GM19240 (cell line): ENCODE results near the gene SSR4.
"Not testable (repeated sequence)": the region's sequence is repeated elsewhere in the genome, so short reads cannot be mapped to it uniquely, and the experiment has no call there.

Source experiments
- DNase-seq: peaks from one replicate; pipeline ENCODE4 v3.0.0; 2011; ENCODE audit warnings: low spot score; ENCODE audit not compliant: insufficient read length

SSR4 gene

GRCh38 chrX:153803211-153804099 lies 9.0 kb downstream of the SSR4 start:
- DNase-seq = no peak

GRCh38 chrX:153804100-153804595 lies 9.7 kb downstream of the SSR4 start:
- DNase-seq = no peak

GRCh38 chrX:153804621-153805020 lies 10.2 kb downstream of the SSR4 start:
- DNase-seq = no peak

- no peak for DNase-seq
These were observed 11.0 kb downstream of the SSR4 start for GRCh38 chrX:153805436-153805835.

- DNase-seq = no peak
These were observed 12.6 kb downstream of the SSR4 start for GRCh38 chrX:153806999-153807575.

- DNase-seq = no peak
These were observed 13.5 kb downstream of the SSR4 start for GRCh38 chrX:153807976-153808375.

GRCh38 chrX:153812220-153812619 lies 17.8 kb downstream of the SSR4 start:
- no peak for DNase-seq

- no peak for DNase-seq
These were observed 18.7 kb downstream of the SSR4 start for GRCh38 chrX:153813161-153813560.

- DNase-seq = no peak
These were observed 20.3 kb downstream of the SSR4 start for GRCh38 chrX:153814591-153815315.

GRCh38 chrX:153816831-153817690 lies 22.6 kb downstream of the SSR4 start:
- no peak for DNase-seq

- DNase-seq = not testable (repeated sequence)
These were observed 23.6 kb downstream of the SSR4 start for GRCh38 chrX:153818064-153818463.

- peak; percentile 11 for DNase-seq
These were observed 24.3 kb downstream of the SSR4 start for GRCh38 chrX:153818571-153819383.

- peak; percentile 1 for DNase-seq
These were observed 25.0 kb downstream of the SSR4 start for GRCh38 chrX:153819384-153820040.

GRCh38 chrX:153820601-153821000 lies 26.1 kb downstream of the SSR4 start:
- peak; percentile 0 for DNase-seq

- no peak for DNase-seq
These were observed 26.6 kb downstream of the SSR4 start for GRCh38 chrX:153821066-153821465.

- no peak for DNase-seq
These were observed 29.9 kb downstream of the SSR4 start for GRCh38 chrX:153824348-153824747.

GRCh38 chrX:153825042-153825441 lies 30.6 kb downstream of the SSR4 start:
- DNase-seq = no peak

- DNase-seq = no peak
These were observed 32.5 kb downstream of the SSR4 start for GRCh38 chrX:153827016-153827415.

GRCh38 chrX:153827903-153828302 lies 33.4 kb downstream of the SSR4 start:
- DNase-seq = no peak

GRCh38 chrX:153828308-153828707 lies 33.8 kb downstream of the SSR4 start:
- DNase-seq = no peak
